ENCODE data around the gene DLEC1.
"Not testable (repeated sequence)": the region's sequence is repeated elsewhere in the genome, so short reads cannot be mapped to it uniquely, and the experiment has no call there.

The DLEC1 gene

GRCh38 chr3:38157117-38157516 is 118.1 kb downstream of the DLEC1 start:
- no peak for DNase-seq (ENCODE audit: low read depth)

GRCh38 chr3:38157595-38157994 is 118.6 kb downstream of the DLEC1 start:
- DNase-seq (ENCODE audit: low read depth) = no peak

- DNase-seq (ENCODE audit: low read depth) = no peak
These were observed 119.5 kb downstream of the DLEC1 start for GRCh38 chr3:38158472-38158871.

- DNase-seq (ENCODE audit: low read depth) = not testable (repeated sequence)
These were observed 121.7 kb downstream of the DLEC1 start for GRCh38 chr3:38160704-38161103.

GRCh38 chr3:38163117-38163840 is 124.3 kb downstream of the DLEC1 start:
- no peak for DNase-seq (ENCODE audit: low read depth)

GRCh38 chr3:38163841-38164642 is 125.0 kb downstream of the DLEC1 start:
- DNase-seq (ENCODE audit: low read depth) = no peak

GRCh38 chr3:38164643-38164951 is 125.6 kb downstream of the DLEC1 start:
- DNase-seq (ENCODE audit: low read depth) = no peak

GRCh38 chr3:38164952-38165721 is 126.1 kb downstream of the DLEC1 start, which contains the start of gene OXSR1:
TSS of gene OXSR1 (plus strand) at chr3:38165537. CDS start at chr3:38165877, 340 bp downstream.
- peak; percentile 93 for DNase-seq (ENCODE audit: low read depth)

GRCh38 chr3:38165722-38166387 is 126.8 kb downstream of the DLEC1 start:
- no peak for DNase-seq (ENCODE audit: low read depth)

- DNase-seq (ENCODE audit: low read depth) = no peak
These were observed 128.6 kb downstream of the DLEC1 start for GRCh38 chr3:38167591-38167990.

GRCh38 chr3:38168151-38169026 is 129.4 kb downstream of the DLEC1 start:
- DNase-seq (ENCODE audit: low read depth) = no peak

- DNase-seq (ENCODE audit: low read depth) = no peak
These were observed 130.0 kb downstream of the DLEC1 start for GRCh38 chr3:38169027-38169317.

GRCh38 chr3:38170722-38171121 is 131.7 kb downstream of the DLEC1 start:
- DNase-seq (ENCODE audit: low read depth) = no peak

- DNase-seq (ENCODE audit: low read depth) = no peak
These were observed 132.6 kb downstream of the DLEC1 start for GRCh38 chr3:38171622-38172021.
